Measurements from ENCODE around the gene SCYGR6. TPM values are rescaled to one million over a fixed set of nuclear protein-coding genes. Genes with fewer than 3 reads are reported as not detected.

The SCYGR6 gene
- total RNA-seq, 1 donor from 2014 or later = not detected

DNA sequence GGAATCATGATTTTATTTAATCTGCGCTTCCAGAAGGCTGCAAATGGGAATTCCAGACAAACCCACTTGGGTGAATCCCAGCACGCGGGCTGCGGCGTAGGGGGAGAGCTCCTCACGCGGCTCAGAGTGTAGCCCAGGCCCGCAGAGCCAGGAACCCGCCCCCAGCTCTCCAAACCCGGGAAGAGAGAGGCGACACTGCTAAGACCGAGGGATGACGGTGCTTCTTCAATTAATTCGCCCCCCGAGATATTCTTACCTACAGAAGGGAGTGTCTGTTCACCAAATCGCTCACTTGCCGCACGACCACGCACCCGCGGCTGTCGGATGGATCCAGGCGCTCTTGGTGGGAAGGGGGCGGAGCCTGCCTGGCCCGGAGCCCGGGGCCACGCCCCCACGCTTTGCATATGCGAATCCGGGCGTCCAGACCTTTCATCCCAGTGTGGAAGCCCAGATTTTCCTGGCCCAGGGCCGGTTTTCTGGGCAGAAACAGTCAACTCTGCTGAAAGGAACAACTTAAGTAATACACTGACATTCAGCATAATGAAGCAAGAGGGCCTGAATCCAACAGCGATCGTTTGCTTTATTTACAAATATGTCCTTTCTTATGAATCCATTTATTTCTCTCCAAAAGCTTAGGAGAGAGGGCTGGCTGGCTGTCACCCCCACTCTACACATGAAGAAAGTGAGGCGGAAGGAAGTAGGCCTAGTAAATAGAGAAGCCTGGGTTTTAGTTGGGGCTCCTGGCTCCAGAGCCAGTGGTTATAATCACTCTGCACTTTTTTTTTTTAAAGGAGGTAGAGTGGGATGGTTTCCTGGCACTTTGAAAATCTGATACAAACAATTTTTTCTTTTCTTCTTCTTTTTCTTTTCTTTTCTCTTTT lies 6.6 kb downstream of the SCYGR6 start, which contains the start of gene SLC19A3:
TSS of gene SLC19A3 (minus strand) at position 342 of the 881 bp plus-strand sequence. CDS start 15,710 bp downstream, outside the sequence.
- intact Hi-C loops (cut with DNase I) = no loop called here
- peak; percentile 94 for ATAC-seq
- peak; percentile 89 for DNase-seq (ENCODE audit: low spot score)

DNA sequence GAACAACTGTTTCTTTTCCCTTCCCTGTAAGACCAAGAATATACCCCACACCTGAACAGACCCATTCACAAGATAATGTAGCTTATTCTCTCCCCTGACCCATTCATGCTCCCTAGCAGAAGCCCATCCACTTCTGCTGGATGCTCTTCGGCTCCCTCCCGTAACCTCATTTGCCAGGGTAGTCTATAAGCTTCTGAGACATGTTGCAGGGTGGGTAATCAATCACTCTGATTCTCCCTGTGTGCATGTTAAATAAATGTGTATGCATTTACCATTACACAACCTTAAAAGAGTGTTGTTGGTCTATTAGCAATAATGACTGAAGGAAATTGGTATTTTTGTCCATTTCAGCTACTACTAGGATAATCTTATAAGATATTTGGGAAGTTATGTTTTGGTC lies 8.1 kb downstream of the SCYGR6 start:
- intact Hi-C loops (cut with DNase I) = no loop called here
- DNase-seq (ENCODE audit: low spot score) (no peak), ATAC-seq (no peak)

GRCh38 chr2:227713291-227713690 lies 11.3 kb downstream of the SCYGR6 start:
- no peak for ATAC-seq
- DNase-seq (ENCODE audit: low spot score) = no peak

DNA sequence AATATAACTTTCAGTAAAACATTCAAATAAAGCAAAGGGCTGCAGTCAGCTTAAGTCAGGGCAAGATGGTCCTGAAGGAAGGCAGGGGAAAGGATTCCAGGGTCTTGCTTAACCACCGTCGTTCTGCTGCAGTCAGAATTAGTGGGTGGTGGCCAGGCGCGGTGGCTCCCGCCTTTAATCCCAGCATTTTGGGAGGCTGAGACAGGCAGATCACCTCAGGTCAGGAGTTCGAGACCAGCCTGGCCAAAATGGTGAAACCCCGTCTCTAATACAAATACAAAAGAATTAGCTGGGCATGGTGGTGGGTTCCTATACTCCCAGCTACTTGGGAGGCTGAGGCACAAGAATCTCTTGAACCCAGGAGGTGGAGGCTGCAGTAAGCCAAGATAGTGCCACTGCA lies 13.6 kb downstream of the SCYGR6 start:
- intact Hi-C loops (cut with DNase I) = no loop called here
- DNase-seq (ENCODE audit: low spot score) = no peak
- ATAC-seq = no peak

More at GRCh38 chr2:227713291-227713690, 11.3 kb downstream of the SCYGR6 start:
- intact Hi-C loops (cut with DNase I) = no loop called here

GRCh38 chr2:227707390-227707789 lies 17.2 kb downstream of the SCYGR6 start:
- no peak for ATAC-seq
- intact Hi-C loops (cut with DNase I) = no loop called here
- no peak for DNase-seq (ENCODE audit: low spot score)

DNA sequence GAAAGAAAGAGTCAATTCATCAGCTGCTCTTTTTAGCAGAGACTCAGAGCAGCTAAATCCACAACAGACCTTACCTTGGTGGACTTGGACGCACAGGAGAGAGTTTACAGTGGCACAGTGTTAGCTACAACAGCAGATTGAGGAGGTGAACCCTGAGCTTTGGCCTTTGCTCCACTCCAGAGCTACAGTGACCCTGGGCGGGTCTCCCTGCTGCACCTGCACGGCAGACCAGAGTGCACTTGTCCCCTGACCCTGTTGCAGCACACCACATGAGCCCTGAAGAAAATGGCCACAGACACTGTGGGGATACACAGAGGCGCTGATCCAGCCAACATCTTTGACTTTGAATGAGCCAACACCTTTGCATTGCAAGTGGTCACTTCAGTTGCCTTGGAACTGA lies 17.7 kb downstream of the SCYGR6 start:
- ATAC-seq (no peak), DNase-seq (ENCODE audit: low spot score) (no peak)
- intact Hi-C loops (cut with DNase I) = no loop called here

- DNase-seq (ENCODE audit: low spot score) (no peak), ATAC-seq (no peak)
- intact Hi-C loops (cut with DNase I) = no loop called here
Observed at GRCh38 chr2:227703961-227704360, 20.6 kb downstream of the SCYGR6 start.

DNA sequence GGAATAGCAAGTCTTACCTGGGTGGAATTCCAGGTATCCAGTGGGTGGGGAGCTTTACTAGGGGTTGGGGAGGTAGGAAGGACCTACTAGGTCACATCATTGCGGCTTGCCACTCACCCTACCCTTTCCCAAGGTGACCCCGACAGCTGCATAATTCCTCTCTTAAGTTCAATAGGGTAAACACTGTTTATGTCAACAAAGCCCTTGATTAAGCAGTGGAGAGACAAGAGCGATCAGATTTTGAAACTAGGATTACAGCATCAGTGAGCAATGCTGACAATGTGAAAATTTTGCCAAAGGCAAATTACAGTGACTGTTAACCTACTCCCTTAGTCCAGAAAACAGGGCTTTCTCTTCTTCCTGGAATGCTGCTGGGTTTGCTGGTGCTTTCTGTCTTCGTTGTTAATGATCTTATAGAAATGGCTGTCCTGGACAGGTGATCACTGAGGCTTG lies 21.3 kb downstream of the SCYGR6 start:
- ATAC-seq (peak; percentile 51), DNase-seq (ENCODE audit: low spot score) (no peak)
- intact Hi-C loops (cut with DNase I) = no loop called here

DNA sequence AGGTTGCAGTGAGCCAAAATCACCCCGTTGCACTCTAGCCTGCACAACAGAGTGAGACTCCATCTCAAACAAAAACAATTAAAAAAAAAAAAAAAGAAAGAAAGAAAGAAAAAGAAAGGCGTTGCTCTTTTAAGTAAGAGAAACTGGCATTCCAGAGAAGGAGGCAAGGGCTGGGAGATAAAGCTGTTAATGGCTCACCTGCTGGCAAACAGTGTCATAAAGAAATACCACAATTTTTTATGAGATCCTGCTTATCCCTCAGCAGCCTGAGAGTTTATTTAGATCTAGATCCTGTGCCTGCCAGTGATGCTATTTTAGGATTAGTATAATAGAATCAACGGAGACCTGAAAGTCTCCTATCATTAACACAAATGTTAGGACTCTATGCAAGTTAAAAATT lies 23.0 kb downstream of the SCYGR6 start:
- intact Hi-C loops (cut with DNase I) = no loop called here
- DNase-seq (ENCODE audit: low spot score) (no peak), ATAC-seq (no peak)

GRCh38 chr2:227696990-227697679 lies 27.4 kb downstream of the SCYGR6 start:
- DNase-seq (ENCODE audit: low spot score) (no peak), ATAC-seq (no peak)
- intact Hi-C loops (cut with DNase I) = no loop called here

GRCh38 chr2:227687189-227687588 lies 37.4 kb downstream of the SCYGR6 start:
- ATAC-seq (no peak), DNase-seq (ENCODE audit: low spot score) (no peak)
- intact Hi-C loops (cut with DNase I) = no loop called here

DNA sequence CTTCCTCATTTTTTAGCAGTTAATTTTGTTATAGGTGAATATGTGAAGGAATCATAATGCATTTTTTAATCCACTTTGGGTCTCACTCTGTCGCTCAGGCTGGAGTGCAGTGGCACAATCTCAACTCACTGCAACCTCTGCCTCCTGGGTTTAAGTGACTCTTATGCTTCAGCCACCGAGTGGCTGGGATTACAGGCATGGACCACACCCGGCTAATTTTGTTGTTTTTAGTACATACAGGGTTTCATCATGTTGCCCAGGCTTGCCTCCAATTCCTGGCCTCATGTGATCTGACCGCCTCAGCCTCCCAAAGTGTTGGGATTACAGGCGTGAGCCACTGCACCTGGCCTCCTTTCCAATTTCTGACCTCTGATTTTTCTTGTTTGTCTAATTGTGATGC lies 40.3 kb downstream of the SCYGR6 start:
- intact Hi-C loops (cut with DNase I) = no loop called here
- ATAC-seq (peak; percentile 36), DNase-seq (ENCODE audit: low spot score) (no peak)

DNA sequence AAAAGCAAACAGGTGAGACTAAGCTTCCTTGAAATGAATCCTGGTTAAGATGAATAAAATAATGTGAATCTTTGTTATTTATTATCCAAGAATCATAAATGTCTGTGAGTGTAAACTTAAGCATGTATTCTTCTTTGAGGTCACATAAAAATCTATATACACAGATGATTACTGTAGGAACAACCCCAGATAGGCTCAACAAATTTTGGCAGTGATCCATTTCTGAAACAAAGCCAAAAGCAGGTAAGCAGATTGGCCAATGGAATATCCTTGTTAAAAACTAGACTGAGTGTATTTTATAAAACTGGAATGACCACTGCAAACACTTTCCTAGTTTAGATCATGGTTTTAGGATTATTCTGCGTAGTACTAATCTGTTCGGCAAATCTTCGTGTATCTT lies 46.6 kb downstream of the SCYGR6 start:
- intact Hi-C loops (cut with DNase I) = no loop called here

GRCh38 chr2:227674485-227674884 lies 50.1 kb downstream of the SCYGR6 start:
- intact Hi-C loops (cut with DNase I) = no loop called here
- DNase-seq (ENCODE audit: low spot score) (no peak), ATAC-seq (peak; percentile 73)

More for the DNA sequence above, 46.6 kb downstream of the SCYGR6 start:
- no peak for DNase-seq (ENCODE audit: low spot score)
- ATAC-seq = no peak

Other genes starting within 250 kb of the SCYGR6 start
- gene SCYGR2, start 125.9 kb downstream of the SCYGR6 start, total RNA-seq = not detected
- not detected for gene SCYGR3, start 109.9 kb downstream of the SCYGR6 start, total RNA-seq
- gene SCYGR4, start 107.3 kb downstream of the SCYGR6 start, total RNA-seq = not detected
- not detected for gene SCYGR5, start 58.0 kb downstream of the SCYGR6 start, total RNA-seq
- 7.1 TPM for gene SLC19A3, start 6.7 kb downstream of the SCYGR6 start, total RNA-seq
- not detected for gene SCYGR7, start 3.6 kb upstream of the SCYGR6 start, total RNA-seq
- gene SCYGR8, start 21.1 kb upstream of the SCYGR6 start, total RNA-seq = not detected
- gene CCL20, start 89.1 kb upstream of the SCYGR6 start, total RNA-seq = 0.76 TPM
- gene DAW1, start 146.9 kb upstream of the SCYGR6 start, total RNA-seq = not detected

Measured in sciatic nerve (tissue), 2 donors.